Parathyroid adenoma (tissue), 2 donors: ENCODE data around the gene RIC3.

ENCODE experiments used
- H2AFZ ChIP-seq: fragments of 300-600 bp; sonication (generic); one replicate; pipeline ENCODE4 v1.7.0; 2017; ENCODE audit warnings: antibody characterized with exemption, mild to moderate bottlenecking
- H3K27ac ChIP-seq: fragments of 300-600 bp; sonication (generic); one replicate; pipeline ENCODE4 v1.7.0; 2017
- H3K27me3 ChIP-seq: fragments of 300-600 bp; sonication (generic); one replicate; pipeline ENCODE4 v1.7.0; 2017; ENCODE audit warnings: low read length; ENCODE audit not compliant: control insufficient read depth, insufficient read depth
- H3K36me3 ChIP-seq: fragments of 300-600 bp; sonication (generic); one replicate; pipeline ENCODE4 v1.7.0; 2017; ENCODE audit warnings: low read length; ENCODE audit not compliant: control insufficient read depth, insufficient read depth
- H3K4me1 ChIP-seq: fragments of 300-600 bp; sonication (generic); one replicate; pipeline ENCODE4 v1.7.0; 2017; ENCODE audit warnings: control low read depth
- H3K4me2 ChIP-seq: fragments of 300-600 bp; sonication (generic); one replicate; pipeline ENCODE4 v1.7.0; 2017; ENCODE audit warnings: low read length
- H3K4me3 ChIP-seq: fragments of 300-600 bp; sonication (generic); one replicate; pipeline ENCODE4 v1.7.0; 2017; ENCODE audit warnings: low read depth, low read length
- H3K79me2 ChIP-seq: fragments of 300-600 bp; sonication (generic); one replicate; pipeline ENCODE4 v1.7.0; 2017; ENCODE audit warnings: control low read depth
- H3K9ac ChIP-seq: fragments of 300-600 bp; sonication (generic); one replicate; pipeline ENCODE4 v1.7.0; 2017; ENCODE audit warnings: mild to moderate bottlenecking
- H3K9me3 ChIP-seq: fragments of 300-600 bp; sonication (generic); one replicate; pipeline ENCODE4 v1.7.0; 2017; ENCODE audit warnings: low read length; ENCODE audit not compliant: control insufficient read depth
- CTCF ChIP-seq: fragments of 300-600 bp; sonication (generic); IDR thresholded peaks from one replicate; pipeline ENCODE4 v1.7.0; 2017; ENCODE audit warnings: antibody characterized with exemption, mild to moderate bottlenecking
- donor health status: primary hyperparathyroidism.

Gene RIC3

DNA sequence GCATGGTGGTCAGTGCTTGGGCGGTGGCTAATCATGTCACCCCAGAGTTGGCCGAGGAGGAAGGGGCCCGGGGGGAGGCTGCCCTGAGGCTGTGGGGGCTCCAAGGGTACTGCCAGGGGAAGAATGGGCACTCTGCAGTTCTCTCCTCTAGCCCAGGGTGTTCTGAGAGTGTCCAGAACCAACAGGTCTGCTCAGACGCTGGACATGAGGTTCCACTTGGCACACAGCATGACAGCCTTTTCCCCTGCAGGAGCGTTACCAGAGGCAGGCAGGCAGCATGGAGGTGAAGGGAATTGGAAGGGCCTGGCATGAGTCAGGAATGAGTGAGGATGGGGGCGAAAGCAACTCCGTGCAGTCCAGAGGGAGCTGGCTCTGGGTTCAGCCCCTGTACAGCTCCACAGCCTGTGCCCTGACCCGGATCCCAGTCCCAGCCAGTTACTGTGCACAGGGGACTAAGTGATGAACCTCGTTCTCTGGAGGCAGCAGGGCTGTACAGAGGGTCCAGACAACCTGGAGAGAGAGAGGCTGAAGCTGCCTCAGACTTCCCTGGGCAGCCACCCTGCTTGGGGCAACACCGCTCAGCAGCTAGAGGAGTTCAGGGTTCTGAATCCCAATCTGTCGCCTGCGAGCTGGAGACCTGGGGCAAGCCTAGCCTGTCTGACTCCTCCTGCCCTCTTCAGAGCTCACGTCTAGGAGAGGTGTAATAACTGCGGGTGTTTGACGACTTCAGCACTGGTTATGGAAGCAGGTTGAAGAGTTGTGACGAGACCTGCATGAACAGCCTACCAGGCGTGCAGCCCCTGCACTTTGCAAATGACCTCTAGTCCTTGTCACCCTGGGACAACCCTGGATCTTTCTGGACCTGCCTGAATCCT lies 102.6 kb downstream of the RIC3 start:
- Histone ChIP-seq H3K9me3 (no peaks in the 10 kb centered on the region), H3K4me1 (peaks cover 52% of the 10 kb centered on the region), H3K4me3 (no peak overlapping the region), H3K9ac (no peak overlapping the region), H3K27me3 (no peaks in the 10 kb centered on the region), H3K27ac (peak overlapping the region; percentile 95), H2AFZ (peak overlapping the region; percentile 33), H3K79me2 (no peaks in the 10 kb centered on the region), H3K36me3 (no peaks in the 10 kb centered on the region), H3K4me2 (no peak overlapping the region)
- TF ChIP-seq CTCF = no peak

DNA sequence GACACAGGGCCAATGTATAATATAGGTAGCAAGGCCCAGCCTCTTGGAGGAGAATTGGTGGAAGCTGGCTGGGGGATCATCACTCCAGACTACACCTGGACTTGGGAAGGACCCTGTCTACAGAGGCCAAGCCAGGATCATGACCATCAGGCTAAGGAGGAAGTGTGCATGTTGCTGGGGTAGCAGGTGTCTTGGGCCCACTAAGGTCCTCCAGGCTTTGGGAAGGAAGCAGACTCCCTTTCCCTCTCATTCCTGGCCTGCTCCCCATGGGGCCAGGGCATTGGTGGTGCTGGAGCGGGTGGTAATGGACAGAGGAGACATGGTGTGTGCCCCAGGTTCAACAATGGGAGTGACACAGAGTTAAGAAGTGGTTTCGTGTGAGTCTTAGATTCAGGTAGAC lies 103.8 kb downstream of the RIC3 start:
- no peaks in the 10 kb centered on the region for H3K36me3 ChIP-seq
- peaks cover 2% of the 10 kb centered on the region for H3K79me2 ChIP-seq
- H2AFZ ChIP-seq = no peak overlapping the region
- no peak overlapping the region for H3K4me2 ChIP-seq
- TF ChIP-seq CTCF = no peak
- no peaks in the 10 kb centered on the region for H3K9me3 ChIP-seq
- no peaks in the 10 kb centered on the region for H3K27me3 ChIP-seq
- H3K9ac ChIP-seq = no peak overlapping the region
- no peak overlapping the region for H3K27ac ChIP-seq
- H3K4me3 ChIP-seq = no peak overlapping the region
- H3K4me1 ChIP-seq = peaks cover 59% of the 10 kb centered on the region

DNA sequence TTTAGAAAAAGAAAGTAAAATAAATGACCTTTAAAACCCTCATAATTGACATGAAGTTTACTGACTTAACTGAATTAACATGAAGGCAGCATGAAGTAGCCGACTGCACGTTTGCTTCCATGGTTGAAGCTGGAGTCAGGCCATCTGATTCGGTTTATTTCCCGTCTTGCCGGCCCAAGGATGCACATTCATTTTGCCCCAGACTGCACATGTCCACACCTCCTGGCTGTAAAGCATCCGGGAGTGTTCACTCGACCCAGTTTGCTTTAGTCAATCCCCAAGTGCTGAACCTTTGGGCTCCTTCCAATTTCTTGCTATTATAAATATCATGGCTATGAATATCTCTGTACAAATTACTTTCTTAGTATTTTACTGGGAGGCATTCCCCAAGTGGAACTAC lies 105.5 kb downstream of the RIC3 start:
- H3K4me2 ChIP-seq = no peak overlapping the region
- H3K9ac ChIP-seq = no peak overlapping the region
- no peaks in the 10 kb centered on the region for H3K9me3 ChIP-seq
- H3K79me2 ChIP-seq = peaks cover 2% of the 10 kb centered on the region
- H3K36me3 ChIP-seq = no peaks in the 10 kb centered on the region
- no peak overlapping the region for H3K4me3 ChIP-seq
- TF ChIP-seq CTCF = no peak
- H3K27me3 ChIP-seq = no peaks in the 10 kb centered on the region
- no peak overlapping the region for H3K27ac ChIP-seq
- peaks cover 55% of the 10 kb centered on the region for H3K4me1 ChIP-seq
- H2AFZ ChIP-seq = no peak overlapping the region

- Histone ChIP-seq H3K79me2 (peaks cover 2% of the 10 kb centered on the region), H3K36me3 (no peaks in the 10 kb centered on the region), H3K27ac (no peak overlapping the region), H3K4me1 (peaks cover 50% of the 10 kb centered on the region), H2AFZ (no peak overlapping the region), H3K9me3 (no peaks in the 10 kb centered on the region), H3K27me3 (no peaks in the 10 kb centered on the region), H3K9ac (no peak overlapping the region), H3K4me2 (no peak overlapping the region), H3K4me3 (no peak overlapping the region)
- TF ChIP-seq CTCF = no peak
These were observed 106.0 kb downstream of the RIC3 start for GRCh38 chr11:8062781-8063257.
